ENCODE results near the gene VRTN. TPM values are rescaled to one million over a fixed set of nuclear protein-coding genes. Genes with fewer than 3 reads are reported as not detected.

Gene VRTN
- total and polyA plus RNA-seq, 2 of the 13 experiments (the other 11 are each of a cell fraction or from before 2014, with no cell fraction given) = not detected

GRCh38 chr14:74302634-74303569 is 45.4 kb upstream of the VRTN start, which contains the start of gene ABCD4 (continued):
- TF ChIP-seq ZNF770 (CRISPR knock-in tag; IDR thresholded peaks at IDR 0.05) = peak; percentile 81
- 0 out of 2 replicates have a peak, but pooled peaks have one; percentile 44 for TF ChIP-seq ZNF691 (CRISPR knock-in tag; IDR thresholded peaks at IDR 0.05; ENCODE audit: borderline replicate concordance, low read depth)
- peak; percentile 77; the same call in 1 of the 2 replicates for TF ChIP-seq ZFP91 (CRISPR knock-in tag; IDR thresholded peaks at IDR 0.05; ENCODE audit: borderline replicate concordance)
- TF ChIP-seq MXD1 (CRISPR knock-in tag; IDR thresholded peaks at IDR 0.05) = peak; percentile 86
- peak; percentile 35; the same call in 1 of the 2 replicates for TF ChIP-seq SIN3B (IDR thresholded peaks at IDR 0.05; ENCODE audit: low read length)
- no peak for TF ChIP-seq NR2F6 (IDR thresholded peaks at IDR 0.05)
- peak; percentile 43; the same call in 1 of the 2 replicates for TF ChIP-seq NR2F6 (CRISPR knock-in tag; IDR thresholded peaks at IDR 0.05)
- no peak for TF ChIP-seq ZNF644 (CRISPR knock-in tag; IDR thresholded peaks at IDR 0.05; ENCODE audit: low read depth)
- TF ChIP-seq JUND (CRISPR knock-in tag; IDR thresholded peaks at IDR 0.05) = no peak
- TF ChIP-seq ZNF7 (CRISPR knock-in tag; IDR thresholded peaks at IDR 0.05) = no peak
- no peak for TF ChIP-seq ZNF615 (CRISPR knock-in tag; IDR thresholded peaks at IDR 0.05; ENCODE audit: borderline replicate concordance)
- no peak for TF ChIP-seq ZNF577 (CRISPR knock-in tag; IDR thresholded peaks at IDR 0.05; ENCODE audit: borderline replicate concordance, low read depth)
- TF ChIP-seq ZBTB4 (CRISPR knock-in tag; IDR thresholded peaks at IDR 0.05; ENCODE audit: borderline replicate concordance) = peak; percentile 69; the same call in 1 of the 2 replicates
- peak; percentile 44; the same call in 1 of the 2 replicates for TF ChIP-seq ZNF333 (CRISPR knock-in tag; IDR thresholded peaks at IDR 0.05; ENCODE audit: borderline replicate concordance)
- no peak for TF ChIP-seq ZSCAN22 (CRISPR knock-in tag; IDR thresholded peaks at IDR 0.05)
- TF ChIP-seq ZNF225 (CRISPR knock-in tag; IDR thresholded peaks at IDR 0.05) = no peak

All from HepG2 (cell line).